GM04504 (cell line): ENCODE measurements around the gene ADAMTSL1.
A peak's percentile ranks its signal among the peaks of the same experiment; 100 is the strongest.

Source experiments
- DNase-seq: peaks from one replicate; pipeline ENCODE4 v3.0.0-alpha.2; 2012; ENCODE audit warnings: low read depth

ADAMTSL1 gene

DNA sequence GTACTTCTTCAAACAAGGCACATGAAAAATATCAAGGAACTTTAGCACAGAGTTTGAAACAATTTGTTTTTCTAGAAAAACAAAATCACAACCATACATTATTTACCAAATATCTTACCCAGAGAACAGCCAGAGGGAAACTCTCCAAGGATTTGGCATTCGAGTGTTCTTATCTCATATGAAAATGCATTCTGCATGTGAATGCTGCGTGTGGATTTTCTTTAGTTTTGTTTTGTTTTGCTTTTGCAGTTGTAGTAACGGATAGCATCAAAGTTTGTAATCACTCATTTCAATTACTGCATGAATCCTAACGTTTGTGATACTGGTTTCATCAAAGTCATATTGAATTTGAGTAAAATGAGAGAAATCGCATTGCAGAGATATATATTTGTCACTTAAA is 28.0 kb downstream of the ADAMTSL1 start:
- DNase-seq: no peak

DNA sequence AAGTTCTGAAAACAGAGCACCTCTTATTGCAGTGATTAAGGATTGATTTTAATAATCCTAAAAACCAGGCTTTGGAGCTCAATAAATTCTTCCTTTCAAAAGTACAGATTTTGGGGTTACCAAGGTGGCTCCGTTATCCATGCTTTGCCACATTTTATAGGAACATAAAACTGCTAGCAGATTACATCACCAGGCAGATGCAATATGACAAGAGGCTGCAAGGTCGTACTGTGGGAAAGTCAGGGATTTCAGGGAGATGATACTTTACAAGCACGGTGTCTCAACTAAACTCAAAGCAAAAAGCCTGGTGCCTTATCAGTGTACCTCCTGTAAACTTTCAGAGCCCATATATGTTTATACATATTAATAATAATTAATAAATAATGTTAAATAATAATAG is 28.6 kb downstream of the ADAMTSL1 start:
- DNase-seq: no peak

DNA sequence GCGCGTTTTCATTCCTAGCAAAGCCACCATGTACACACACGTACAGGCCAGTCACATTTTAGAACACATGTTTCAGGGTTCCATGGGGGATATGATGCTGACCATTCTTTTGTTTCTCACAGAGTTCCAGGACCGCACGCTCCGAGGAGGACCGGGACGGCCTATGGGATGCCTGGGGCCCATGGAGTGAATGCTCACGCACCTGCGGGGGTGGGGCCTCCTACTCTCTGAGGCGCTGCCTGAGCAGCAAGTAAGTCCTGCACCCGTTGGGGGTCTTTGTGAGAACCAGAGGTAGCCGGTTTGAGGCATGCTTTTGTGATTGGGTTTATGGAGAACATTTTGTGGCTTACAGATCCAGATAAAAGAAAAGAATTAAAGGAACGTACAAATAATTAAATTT is 30.8 kb downstream of the ADAMTSL1 start:
- DNase-seq: no peak

- DNase-seq: no peak
Observed at GRCh38 chr9:18507151-18507550, 33.2 kb downstream of the ADAMTSL1 start.

- DNase-seq: no peak
Observed at GRCh38 chr9:18516514-18516913, 42.6 kb downstream of the ADAMTSL1 start.

DNA sequence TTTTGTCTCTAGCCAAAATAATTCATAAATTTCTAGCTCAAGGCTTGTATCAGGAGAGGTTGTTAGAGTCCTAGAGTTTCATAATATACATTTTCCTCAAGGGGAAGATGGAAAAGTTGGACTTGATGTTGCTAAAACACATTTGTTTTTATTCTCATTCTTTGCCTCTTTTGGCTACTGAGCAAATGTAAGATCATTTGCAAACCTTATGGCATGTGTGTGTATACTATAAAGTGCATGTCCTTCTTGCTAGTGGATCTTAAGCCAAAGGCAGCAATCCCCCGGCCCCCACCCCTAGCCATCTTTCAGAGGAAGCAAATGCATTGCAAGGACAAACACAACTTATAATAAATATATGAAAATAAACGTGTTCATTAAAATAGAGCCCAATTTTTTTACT is 43.0 kb downstream of the ADAMTSL1 start:
- DNase-seq: no peak

- DNase-seq: no peak
Observed at GRCh38 chr9:18520416-18521047, 46.6 kb downstream of the ADAMTSL1 start.

DNA sequence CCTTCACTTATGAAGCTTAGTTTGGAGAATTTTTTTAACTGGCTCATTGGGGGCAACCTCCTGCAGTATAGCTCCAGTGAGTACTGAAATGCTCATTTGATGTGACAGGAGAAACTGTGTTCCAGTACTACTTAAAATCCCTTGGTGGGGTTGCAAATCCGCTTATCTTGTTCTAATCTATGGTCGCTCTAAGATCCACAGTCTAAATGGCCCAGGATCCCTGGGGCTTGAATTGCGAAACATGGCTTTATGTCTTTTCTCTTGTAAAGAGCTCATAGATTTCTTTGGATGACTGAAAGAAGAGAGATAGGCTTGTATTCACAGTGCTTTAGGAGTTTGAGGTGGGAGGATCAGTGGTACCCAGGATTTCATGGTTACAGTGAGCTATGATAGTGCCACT is 52.7 kb downstream of the ADAMTSL1 start:
- no peak for DNase-seq

DNA sequence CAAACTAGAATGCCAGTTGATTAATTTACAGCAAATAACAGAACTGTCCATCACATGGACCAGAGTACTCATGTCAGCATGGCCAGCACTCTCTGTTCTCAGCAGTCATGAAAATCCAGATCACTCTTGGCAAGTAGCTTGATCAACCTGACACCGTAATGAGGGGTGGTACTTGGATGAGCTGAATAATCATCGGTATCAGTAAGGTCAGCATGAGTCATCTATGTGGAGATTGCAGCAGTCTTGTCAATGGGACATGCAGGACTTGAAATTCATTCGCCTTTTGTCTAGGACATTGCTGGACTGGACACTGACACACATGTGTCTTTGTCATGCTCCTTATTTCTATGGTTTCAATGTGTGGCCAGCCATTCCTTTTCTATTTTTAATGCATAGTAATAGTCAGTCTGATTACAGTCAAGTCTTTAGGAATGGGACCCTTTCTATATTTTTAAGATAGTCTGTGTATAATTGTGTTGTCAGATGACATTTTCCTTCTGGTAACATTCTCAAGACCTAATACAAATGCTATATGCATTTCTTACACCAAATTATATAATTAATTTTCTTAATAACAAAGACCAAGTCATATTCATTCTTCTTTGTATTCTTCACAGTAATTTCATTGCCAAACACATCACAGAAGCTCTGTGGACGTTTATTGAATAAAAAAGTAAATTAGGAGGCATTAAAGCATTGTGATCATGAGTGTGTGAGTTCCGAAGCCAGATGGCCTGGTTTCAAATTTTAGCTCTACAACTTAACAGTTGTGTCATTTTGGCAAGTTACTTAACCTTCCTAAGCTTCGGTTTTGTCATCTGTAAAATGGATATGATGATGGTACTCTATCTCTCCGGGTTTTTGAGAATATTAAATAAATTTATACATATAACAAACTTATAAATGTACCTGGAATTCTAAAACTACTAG is 57.4 kb downstream of the ADAMTSL1 start:
- no peak for DNase-seq

DNA sequence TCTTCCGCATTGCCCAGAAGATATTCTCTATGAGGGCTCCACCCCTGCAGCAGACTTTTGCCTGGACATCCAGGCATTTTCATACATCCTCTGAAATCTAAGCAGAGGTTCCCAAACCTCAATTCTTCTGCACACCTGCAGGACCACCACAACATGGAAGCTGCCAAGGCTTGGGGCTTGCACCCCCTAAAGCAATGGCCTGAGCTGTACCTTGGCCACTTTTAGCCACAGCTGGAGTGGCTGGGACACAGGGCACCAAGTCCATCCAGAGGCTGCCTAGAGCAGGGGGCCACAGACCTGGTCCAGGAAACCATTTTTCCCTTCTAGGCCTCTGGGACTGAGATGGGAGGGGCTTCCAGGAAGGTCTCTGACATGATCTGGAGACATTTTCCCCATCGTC is 60.7 kb downstream of the ADAMTSL1 start:
- no peak for DNase-seq

- no peak for DNase-seq
Observed at GRCh38 chr9:18536554-18536953, 62.6 kb downstream of the ADAMTSL1 start.

GRCh38 chr9:18539203-18539693 is 65.3 kb downstream of the ADAMTSL1 start:
- no peak for DNase-seq

DNA sequence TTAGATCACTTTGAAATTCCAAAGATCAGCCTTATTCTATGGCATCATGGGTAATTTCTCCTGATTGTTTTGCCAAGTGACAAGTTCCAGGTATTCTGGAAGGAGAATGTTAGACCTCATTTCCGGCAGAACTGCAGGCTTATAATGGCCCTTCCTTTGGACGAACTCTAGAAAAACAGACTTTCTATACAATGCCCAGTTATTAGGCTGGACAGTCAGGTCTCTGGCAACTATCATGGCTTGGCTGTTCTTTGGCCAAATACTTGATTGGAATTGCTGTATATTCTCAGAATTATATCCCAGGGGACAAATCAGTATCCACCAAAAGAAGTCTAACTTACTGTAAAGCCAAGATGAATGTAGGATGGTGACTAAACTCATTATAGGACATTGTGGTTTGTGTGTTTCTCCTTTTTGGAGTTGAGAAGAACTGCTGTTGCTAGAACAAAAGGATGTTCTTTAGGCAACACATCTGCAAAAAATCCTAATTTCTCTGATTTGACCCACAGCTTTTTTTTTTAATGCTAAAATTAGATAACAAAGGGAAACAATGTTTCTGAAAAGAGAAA is 69.0 kb downstream of the ADAMTSL1 start:
- DNase-seq: peak; percentile 42

- DNase-seq: peak; percentile 72
Observed at GRCh38 chr9:18543406-18544192, 69.6 kb downstream of the ADAMTSL1 start.

DNA sequence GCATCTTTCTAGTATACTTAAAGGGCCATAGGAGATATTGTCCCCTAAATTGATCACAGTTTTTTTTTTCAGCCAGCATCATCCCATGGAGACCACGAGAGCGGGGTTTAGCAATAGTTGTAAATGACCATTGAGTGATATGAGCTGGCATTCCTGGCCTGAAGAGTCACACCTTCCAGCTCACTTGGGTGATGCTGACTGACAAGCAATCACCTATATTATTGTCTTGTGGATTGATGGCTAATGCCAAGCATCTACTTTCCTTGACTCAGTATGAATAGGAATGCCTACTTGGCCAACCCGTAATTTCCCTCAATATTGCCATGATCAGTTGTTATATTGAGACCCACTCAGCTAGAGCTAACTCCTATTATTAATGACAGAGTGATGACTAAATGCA is 70.5 kb downstream of the ADAMTSL1 start:
- peak; percentile 5 for DNase-seq

DNA sequence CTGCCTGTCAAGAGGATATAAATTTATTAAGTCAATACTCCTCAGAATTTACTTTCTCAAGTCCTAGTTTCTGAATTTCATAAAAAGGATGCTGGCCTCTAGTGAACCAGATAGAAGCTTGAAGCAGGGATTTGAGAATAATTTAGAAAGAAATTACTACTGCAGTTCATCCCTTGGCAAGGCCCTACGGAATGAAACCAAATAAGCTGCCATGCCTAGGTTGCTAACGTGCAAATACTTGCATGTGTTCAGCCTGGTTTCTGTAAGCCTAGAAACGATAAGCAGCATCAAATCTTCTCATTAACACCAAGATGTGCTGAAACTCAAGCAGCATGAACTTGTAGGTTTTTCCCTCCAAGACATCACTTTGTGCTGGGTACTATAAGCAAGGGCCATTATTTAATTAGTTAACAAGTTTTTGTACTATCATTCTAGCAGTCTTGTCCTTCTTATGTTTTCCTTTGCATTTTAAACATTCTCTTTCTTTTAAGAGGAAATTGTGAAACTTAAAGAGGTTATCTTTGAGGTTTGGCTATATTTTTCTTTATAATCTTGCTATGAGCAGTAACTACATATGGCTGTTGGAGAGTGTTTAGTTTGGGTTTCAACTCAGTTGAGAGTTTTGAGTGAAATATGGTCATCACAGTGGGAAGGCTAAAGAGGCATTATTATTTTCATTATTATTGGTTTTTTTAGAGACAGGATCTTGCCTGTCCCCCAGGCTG is 71.8 kb downstream of the ADAMTSL1 start:
- DNase-seq: no peak

DNA sequence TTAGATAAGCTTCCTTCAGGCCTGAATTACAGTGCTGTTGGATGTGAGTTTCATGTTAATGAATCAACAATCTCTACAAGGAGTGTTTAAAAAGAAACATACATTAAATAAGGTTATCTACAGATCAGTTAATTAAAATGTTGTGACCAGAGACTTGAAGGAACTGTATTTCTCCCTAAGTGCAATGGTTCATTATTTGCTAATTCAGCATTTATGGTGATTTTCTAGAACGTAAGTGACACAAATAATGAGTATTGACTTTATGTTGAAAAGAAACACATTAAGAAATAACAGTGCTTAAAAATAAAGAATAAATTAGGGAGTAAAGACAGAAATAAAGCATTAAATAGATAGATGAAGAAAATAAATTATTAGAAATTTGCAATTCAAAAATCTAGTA is 74.5 kb downstream of the ADAMTSL1 start:
- no peak for DNase-seq

GRCh38 chr9:18549772-18550171 is 75.8 kb downstream of the ADAMTSL1 start:
- DNase-seq: no peak

DNA sequence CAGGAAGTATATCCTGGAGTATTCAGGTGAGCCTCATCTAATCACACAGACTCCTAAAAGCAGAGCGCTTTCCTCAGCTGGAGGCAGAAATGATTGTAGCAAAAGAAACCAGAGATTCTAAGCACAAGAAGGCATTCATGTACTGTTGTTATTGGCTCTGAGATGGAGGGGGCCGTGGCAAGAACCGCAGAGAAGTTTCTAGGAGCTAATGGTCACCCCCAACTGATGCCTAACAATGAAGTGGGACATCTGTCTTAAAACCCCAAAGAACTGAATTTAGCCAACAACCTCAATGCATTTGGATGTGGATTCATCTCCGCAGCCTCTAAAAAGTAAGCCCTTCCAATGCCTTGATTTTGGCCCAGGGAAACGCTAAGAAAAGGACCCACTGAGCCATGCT is 76.3 kb downstream of the ADAMTSL1 start:
- no peak for DNase-seq

- DNase-seq: no peak
Observed at GRCh38 chr9:18554244-18554643, 80.3 kb downstream of the ADAMTSL1 start.

- no peak for DNase-seq
Observed at GRCh38 chr9:18555105-18555883, 81.3 kb downstream of the ADAMTSL1 start.
